Left ventricle myocardium superior (tissue), 1 donor: ENCODE measurements around the gene LDHA. TPM values are rescaled to one million over a fixed set of nuclear protein-coding genes. Genes with fewer than 3 reads are reported as not detected.
"Not testable (repeated sequence)": the region's sequence is repeated elsewhere in the genome, so short reads cannot be mapped to it uniquely, and the experiment has no call there.

ENCODE experiments used
- ATAC-seq: fragments of 200-7000 bp; cut with Tn5 transposase; one replicate; pipeline ENCODE4 v1.9.1; 2020; ENCODE audit warnings: mild to moderate bottlenecking, moderate library complexity
- DNase-seq: peaks from one replicate; pipeline ENCODE4 v3.0.0-alpha.2; 2020
- intact Hi-C: fragments of 100-400 bp; cut with micrococcal nuclease; formaldehyde crosslinking; loops from one replicate; pipeline ENCODE4 v1.11.0; 2022
- total RNA-seq: library from RNA; stranded (reverse); fragmentation: NEBNext Ultra II Directional; extraction: Animal tissue kit (Norgen Biotek cat#: 25700); gene quantifications from one replicate; pipeline ENCODE4 v1.2.1, GENCODE V29; 2021
- donor health status: DM: no; HTN: yes; CAD: no; lungs with severe emphysema.

LDHA gene
- total RNA-seq, 1 donor from 2014 or later, result 332 TPM

DNA sequence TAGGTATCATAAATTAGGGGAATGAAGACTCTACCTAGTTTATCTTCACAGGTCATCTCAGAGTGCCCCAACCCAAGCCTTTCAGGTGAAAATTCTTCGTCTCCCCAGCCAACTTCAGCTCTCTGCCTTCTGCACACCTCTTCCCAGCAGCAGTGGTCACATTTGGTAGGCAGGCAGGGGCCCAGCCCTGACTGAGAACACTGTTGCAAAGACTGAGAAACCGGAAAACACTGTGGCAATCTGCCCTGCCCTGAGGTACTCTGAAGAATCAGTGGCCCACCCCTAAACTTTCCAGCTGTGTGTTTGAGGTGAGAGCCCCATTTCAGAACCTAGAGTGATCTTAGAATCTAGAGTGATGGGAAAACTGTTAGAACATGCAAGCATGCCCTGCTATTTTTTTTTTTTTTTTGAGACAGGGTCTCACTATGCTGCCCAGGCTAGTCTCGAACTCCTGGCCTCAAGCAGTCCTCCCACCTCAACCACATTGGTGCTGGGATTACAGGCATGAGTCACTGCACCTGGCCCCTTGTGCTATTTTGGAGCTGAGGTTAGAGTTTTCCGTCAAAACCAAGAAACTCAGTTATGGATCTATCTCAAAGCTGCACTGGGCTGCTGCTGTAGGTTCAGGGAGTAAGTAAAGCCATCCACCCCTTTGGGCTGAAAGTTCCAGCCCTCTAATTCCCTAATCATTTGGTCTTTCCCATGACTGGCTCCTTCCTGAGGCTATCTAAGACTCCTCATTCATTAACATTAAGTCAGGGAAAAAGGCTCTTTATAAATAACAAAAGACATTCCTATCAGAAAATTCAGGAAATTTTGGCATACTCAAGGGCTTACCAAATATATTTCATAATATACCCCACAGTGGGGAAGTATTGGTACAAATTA is 1.7 kb upstream of the LDHA start:
- intact Hi-C loops, result loop anchor here (10.0 kb wide), 1 partner anchor 68 kb away; the partner anchor contains the start of genes GTF2H1 and HPS5
- DNase-seq (no peak), ATAC-seq (no peak)

DNA sequence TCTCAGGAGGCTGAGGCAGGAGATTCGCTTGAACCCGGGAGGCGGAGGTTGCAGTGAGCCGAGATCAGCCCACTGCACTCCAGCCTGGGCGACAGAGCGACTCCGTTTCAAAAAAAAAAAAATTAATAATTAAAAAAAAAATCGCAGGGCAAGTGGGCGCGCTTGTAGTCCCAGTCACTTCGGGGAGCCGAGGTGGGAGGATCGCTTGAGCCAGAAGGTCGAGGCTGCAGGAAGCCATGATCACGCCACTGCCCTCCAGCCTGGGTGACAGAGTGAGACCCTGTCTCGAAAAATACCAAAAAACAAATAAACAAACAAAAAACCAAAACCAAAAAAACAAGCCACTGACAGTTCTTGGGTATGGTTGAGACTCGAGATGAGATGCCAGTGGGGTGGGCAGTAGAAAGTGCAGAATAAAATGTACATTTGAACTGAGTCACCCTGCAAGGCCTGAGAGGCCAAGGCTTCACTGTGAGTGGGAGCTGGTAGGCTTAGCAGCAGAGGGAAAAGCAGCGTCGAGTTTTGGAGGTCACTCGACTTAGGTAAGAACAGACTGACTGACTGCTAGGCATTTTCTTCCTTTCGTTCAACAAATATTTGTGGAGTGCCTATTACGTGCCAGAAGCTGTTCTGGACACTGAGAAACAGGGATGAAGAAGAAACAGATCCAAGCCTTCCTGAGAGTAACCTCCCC is 635 bp upstream of the LDHA start:
- DNase-seq (no peak), ATAC-seq (no peak)
- intact Hi-C loops, result loop anchor here (10.0 kb wide), 1 partner anchor 69 kb away; the partner anchor contains the start of genes GTF2H1 and HPS5

DNA sequence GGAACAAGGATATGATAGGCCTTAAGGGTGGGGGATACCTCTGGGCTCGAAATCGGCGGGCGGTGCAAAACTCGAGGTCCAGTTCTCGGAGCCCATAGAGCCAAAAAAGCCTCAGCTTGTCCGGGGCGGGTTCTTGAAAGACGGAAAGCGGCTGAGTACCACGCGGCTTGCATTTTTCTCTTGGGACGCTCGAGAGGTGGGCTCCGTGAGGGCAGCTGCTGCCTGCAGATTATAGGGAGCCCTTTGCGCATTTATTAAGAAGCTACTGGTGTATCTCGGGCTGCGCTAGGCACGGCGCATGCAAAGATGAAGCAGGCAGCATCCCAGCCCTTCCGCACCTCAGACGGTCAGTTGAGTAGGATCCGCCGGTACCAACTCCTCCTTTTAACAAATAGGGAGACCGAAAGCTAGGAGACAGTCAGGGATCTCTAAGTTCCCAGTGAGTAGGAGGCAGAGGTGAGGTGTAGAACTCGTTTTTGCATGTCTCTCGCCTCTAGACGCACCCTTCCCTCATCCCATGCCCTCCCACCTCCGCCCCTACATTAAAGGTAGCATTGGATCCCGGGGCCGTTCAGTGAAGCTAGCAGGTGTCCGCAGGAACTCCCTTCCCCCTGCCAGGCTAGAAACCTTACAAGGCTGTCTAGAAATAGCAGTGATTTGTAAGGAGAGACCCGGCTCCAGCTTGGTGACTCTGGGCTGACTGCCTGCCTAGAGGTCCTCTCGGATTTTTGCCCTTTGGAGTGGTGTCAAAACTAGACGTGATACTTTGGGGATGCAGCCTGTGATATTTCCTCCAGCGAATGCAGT is 768 bp downstream of the LDHA start:
- DNase-seq, result peak; percentile 52
- peak; percentile 6 for ATAC-seq
- intact Hi-C loops, result loop anchor here (10.0 kb wide), 1 partner anchor 70 kb away; the partner anchor contains the start of genes GTF2H1 and HPS5

DNA sequence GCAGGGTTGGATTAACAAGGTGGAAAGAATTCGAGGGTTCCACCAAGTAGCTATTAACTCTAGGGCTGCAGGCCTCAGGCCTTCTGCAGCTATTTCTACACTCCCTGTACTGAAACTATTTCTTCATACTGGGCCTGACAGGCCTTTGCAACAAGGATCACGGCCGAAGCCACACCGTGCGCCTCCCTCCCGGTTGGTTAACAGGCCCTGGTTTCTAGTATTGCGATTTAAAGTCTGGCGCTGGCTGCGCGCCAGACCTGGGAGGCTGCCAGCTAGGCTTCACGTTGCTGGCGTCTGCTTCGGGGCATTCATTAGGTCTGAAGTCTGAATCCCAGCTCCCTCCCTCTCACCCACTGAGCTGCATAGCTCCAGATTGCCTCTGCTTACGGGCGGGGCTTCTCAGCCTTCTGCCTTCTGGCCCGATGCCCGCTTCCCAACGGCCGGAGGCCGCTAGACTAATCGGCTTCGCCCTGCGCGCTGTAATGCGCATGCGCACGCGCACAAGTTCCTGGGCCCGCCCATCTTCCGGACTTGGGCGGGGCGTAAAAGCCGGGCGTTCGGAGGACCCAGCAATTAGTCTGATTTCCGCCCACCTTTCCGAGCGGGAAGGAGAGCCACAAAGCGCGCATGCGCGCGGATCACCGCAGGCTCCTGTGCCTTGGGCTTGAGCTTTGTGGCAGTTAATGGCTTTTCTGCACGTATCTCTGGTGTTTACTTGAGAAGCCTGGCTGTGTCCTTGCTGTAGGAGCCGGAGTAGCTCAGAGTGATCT is 1.6 kb downstream of the LDHA start:
- ATAC-seq, result peak; percentile 90
- intact Hi-C loops, result loop anchor here (10.0 kb wide), 1 partner anchor 71 kb away; the partner anchor contains the start of genes GTF2H1 and HPS5
- DNase-seq, result peak; percentile 99

DNA sequence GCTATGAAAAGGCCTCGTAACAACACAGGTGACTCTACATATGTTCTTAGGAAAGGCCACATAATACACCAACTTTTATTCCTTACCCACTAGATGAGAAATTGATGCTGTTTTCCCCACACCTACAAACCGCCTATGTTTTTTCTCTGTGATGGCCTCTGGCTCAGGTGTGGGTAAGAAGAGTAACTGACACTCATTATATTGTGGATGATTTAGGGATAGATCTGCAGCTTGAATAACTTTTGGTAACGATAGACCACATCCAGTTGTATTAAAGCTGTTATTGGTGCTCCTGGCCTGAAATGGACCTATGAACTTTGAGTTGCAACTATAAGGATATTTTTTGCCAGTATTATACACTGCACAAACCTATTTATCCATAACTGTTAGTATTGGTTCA is 3.6 kb downstream of the LDHA start:
- no peak for ATAC-seq
- intact Hi-C loops, result loop anchor here (10.0 kb wide), 1 partner anchor 73 kb away; the partner anchor contains the start of genes GTF2H1 and HPS5
- no peak for DNase-seq

DNA sequence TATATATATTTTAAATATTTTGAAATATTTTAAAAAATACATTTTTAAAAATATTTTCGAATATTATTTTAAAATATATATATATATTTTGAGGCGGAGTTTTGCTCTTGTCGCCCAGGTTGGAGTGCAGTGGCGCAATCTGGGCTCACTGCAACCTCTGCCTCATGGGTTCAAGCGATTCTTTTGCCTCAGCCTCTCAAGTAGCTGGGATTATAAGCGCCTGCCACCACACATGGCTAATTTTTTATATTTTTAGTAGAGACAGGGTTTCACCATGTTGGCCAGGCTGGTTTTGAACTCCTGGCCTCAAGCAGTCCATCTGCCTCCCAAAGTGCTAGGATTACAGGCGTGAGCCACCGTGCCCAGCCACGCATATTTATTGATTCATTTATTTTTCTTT is 6.7 kb downstream of the LDHA start:
- ATAC-seq, intact Hi-C loops, DNase-seq: not testable (repeated sequence)

DNA sequence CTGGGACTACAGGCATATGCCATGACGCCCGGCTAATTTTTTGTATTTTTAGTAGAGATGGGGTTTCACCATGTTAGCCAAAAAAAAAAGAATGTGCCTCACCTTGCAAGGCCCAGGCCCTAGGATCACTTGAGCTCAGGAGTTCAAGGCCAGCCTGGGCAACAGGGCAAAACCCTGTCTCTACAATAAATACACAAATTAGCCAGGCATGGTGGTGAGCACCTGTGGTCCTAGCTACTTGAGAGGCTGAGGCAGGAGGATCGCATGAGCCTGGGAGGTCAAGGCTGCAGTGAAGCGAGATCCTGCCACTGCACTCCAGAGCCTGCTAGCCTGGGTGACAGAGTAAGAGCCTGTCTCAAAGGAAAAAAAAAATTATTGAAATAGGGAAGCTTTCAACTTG is 9.7 kb downstream of the LDHA start:
- no peak for ATAC-seq
- intact Hi-C loops, result no loop called here
- DNase-seq, result no peak

DNA sequence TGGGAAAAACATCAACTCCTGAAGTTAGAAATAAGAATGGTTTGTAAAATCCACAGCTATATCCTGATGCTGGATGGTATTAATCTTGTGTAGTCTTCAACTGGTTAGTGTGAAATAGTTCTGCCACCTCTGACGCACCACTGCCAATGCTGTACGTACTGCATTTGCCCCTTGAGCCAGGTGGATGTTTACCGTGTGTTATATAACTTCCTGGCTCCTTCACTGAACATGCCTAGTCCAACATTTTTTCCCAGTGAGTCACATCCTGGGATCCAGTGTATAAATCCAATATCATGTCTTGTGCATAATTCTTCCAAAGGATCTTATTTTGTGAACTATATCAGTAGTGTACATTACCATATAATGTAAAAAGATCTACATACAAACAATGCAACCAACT is 13.0 kb downstream of the LDHA start:
- ATAC-seq, DNase-seq, intact Hi-C loops: not testable (repeated sequence)

DNA sequence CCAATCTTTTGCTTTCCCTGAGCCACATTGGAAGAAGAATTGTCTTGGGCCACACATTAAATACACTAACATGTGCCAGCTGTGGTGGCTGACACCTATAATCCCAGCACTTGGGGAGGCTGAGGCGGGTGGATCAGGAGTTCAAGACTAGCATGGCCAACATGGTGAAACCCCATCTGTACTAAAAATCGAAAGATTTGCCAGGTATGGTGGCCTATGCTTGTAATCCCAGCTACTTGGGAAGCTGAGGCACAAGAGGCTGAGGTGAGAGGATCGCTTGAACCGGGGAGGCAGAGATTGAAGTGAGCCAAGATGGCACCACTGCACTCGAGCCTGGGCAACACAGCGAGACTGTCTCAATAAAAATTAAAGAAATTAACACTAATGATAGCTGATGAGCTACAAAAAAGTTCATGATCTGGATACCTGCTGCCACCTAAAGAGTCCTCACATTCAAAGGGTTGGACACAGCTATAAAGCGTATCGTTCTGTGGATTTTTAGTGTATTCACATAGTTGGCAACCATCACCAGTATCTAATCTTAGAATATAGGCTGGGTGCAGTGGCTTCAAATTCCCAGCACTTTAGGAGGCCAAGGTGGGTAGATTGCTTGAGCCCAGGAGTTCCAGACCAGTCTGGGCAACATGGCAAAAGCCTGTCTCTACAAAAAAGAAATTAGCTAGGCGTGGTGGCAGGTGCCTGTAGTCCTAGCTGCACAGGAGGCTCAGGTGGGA is 14.4 kb downstream of the LDHA start:
- peak; percentile 13 for ATAC-seq
- intact Hi-C loops, result no loop called here
- no peak for DNase-seq

DNA sequence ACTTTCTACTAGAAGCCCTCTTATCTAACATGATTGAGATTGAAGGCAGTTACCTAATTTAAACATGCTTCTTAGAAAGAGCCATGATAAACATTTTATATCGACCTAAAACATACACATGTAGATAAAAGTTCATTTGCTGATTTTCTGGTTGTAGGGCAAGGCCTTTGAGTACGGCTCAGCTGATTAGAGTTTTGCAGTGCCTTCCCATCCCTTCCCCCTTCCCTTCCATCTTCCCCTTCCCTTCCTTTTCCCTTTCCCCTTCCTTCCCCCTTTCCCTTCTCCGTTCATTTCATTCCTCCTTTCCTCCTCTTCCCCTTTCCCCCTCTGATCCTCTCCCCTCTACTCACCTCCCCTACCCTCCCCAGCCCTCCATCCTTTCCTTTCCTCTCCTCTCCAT is 22.1 kb downstream of the LDHA start:
- intact Hi-C loops, result no loop called here
- ATAC-seq (no peak), DNase-seq (no peak)

DNA sequence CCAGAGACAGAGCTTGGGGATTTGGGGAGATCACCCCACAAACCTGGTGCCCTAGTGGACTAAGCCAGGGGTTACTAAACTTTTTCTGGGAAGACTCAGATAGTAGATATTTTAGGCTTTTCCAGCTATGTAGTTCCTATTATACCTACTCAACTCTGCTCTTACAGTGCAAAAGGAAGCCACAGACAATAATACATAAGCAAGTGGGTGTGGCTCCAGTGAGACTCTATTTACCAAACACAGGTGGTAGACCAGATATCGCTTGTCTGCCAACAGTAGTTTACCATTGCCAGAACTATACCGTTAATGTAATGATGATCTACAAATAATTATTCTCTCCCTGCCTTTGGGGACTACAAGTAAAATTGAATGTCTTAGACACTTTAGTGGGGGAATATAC is 24.7 kb downstream of the LDHA start:
- intact Hi-C loops, result no loop called here
- no peak for ATAC-seq
- DNase-seq, result no peak

DNA sequence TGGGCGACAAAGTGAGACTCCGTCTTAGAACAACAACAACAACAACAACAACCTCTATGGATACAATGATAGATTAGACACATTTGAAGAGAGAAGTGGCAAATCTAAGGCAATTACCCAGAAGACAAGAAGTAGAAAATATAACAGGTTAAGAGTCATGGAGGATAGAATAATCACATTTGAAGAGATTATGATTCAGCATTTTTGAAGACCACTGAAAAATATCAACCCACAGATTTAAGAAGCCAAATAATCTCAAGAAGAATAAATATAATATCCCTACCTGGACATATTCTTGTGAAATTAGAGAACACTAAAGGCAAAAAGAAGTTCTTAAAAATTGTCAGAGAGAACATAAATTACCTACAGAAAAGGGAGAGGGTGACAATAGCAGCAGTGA is 25.7 kb downstream of the LDHA start:
- intact Hi-C loops, result no loop called here
- DNase-seq (no peak), ATAC-seq (no peak)

DNA sequence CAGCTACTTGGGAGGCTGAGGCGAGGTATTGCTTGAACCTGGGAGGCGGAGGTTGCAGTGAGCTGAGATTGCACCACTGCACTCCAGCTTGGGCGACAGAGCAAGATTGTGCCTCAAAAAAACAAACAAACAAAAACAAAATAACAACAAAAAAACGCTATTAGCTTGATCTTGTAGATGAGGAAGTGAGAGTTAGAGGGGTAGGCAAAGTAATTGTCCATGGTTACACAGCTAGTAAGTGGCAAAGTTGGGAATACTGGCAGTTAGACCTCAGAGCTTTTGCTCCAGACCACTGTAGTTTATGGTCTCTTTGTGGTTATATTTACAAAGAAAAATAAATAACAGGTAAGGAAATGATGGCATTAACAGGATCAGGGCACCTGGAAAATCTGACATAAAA is 32.9 kb downstream of the LDHA start:
- ATAC-seq (no peak), DNase-seq (no peak)
- intact Hi-C loops, result no loop called here

DNA sequence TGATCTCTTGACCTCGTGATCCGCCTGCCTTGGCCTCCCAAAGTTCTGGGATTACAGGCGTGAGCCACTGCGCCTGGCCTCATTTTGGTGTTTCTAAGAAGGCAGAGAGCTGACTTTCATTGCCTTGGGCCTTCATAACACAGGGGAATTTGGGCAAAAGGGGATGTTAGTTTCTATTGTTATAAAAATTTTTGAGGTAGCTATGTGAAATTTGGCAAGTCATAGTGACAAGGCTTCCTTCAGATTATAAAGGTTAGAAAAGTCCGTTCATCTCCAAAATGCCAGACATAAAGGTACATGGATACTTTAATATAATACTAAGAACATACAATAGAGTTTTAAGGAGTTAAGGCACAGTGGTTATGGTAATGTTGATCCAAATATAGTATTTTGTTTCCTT is 35.0 kb downstream of the LDHA start:
- ATAC-seq (no peak), DNase-seq (no peak)
- intact Hi-C loops, result no loop called here

DNA sequence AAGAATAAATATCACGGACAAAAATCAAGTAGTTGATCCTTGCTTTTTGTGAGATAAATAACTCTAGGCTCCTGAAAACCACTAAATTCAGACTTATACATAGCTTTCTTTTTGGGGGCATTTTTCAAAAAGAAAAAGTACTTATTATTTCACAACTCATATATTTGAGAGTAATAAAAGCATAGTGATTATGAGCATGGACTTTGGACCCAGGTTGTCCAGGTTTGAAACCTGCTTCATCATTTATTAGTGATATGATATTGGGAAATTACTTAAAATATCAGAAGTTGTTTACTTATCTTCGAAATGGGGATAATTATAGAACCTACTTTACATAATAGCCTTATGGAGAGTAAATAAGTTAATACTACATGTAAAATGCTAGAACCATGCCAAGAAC is 44.3 kb downstream of the LDHA start:
- DNase-seq, result no peak
- no peak for ATAC-seq
- intact Hi-C loops, result no loop called here

DNA sequence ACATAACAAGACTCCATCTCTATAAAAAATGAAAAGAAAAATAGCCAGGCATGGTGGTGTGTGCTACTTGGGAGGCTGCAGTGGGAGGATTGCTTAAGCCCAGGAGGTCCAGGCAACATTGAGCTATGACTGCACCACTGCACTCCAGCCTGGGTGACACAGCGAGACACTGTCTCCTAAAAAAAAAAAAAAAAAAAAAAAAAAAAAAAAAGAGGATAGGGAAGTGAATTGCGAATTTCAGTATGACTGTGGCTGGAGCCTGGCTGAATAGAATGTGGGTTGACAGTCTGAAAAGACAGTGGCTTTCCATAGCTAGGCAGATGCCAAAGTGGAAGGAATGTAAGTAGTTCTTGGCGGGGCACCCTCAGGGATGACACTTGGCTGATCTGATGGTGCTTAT is 54.9 kb downstream of the LDHA start:
- intact Hi-C loops, result no loop called here
- ATAC-seq (no peak), DNase-seq (no peak)

DNA sequence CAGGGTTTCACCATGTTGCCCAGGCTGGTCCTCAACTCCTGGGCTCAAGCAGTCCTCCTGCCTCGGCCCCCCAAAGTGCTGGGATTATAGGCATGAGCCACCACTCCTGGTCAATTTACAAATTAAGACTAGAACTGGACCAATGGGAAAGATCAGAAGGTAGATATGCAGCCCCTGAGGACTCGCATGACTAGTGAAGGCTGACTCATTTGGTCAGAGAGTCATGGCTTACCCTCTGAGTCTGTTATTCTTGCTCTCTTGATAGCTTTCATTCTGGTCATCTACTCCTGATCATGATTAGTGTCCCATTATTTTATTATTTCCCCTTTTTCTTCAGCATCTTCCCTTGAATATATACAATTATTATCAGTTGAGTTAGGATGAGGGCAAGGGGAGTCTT is 58.6 kb downstream of the LDHA start:
- intact Hi-C loops, result no loop called here
- ATAC-seq (no peak), DNase-seq (no peak)
